HepG2 (cell line): ENCODE data around the gene GNAI2. TPM values are rescaled to one million over a fixed set of nuclear protein-coding genes. Genes with fewer than 3 reads are reported as not detected.

Source experiments
- CBFB ChIP-seq: sonication (generic); formaldehyde crosslinking; IDR thresholded peaks from 2 replicates; pipeline ENCODE4 v1.4.0; 2020; ENCODE audit warnings: missing genetic modification reagents
- CREM ChIP-seq, 2 experiments: sonication (generic) in 1 of 2; formaldehyde crosslinking in 1 of 2; IDR thresholded peaks; 2 replicates each; pipeline versions ENCODE4 v1.4.0 to v1.6.1; 2016 to 2020; ENCODE audit warnings: antibody characterized with exemption in 1 of 2, mild to moderate bottlenecking in 1 of 2, missing genetic modification reagents in 1 of 2
- DRAP1 ChIP-seq: IDR thresholded peaks from 2 replicates; pipeline ENCODE4 v1.6.1; 2016; ENCODE audit warnings: missing genetic modification reagents, missing compliant biosample characterization
- FOXP4 ChIP-seq: sonication (generic); formaldehyde crosslinking; IDR thresholded peaks from 2 replicates; pipeline ENCODE4 v1.4.0; 2020; ENCODE audit warnings: missing genetic modification reagents
- GATAD2A ChIP-seq: IDR thresholded peaks from 2 replicates; pipeline ENCODE4 v1.6.1; 2016
- HOXA5 ChIP-seq: sonication (generic); formaldehyde crosslinking; IDR thresholded peaks from 2 replicates; pipeline ENCODE4 v1.4.0; 2020; ENCODE audit warnings: missing genetic modification reagents
- HOXA9 ChIP-seq: sonication (generic); formaldehyde crosslinking; IDR thresholded peaks from 2 replicates; pipeline ENCODE4 v1.8.1; 2022; ENCODE audit warnings: missing genetic modification reagents, mild to moderate bottlenecking, moderate library complexity, borderline replicate concordance
- ISL2 ChIP-seq: sonication (generic); formaldehyde crosslinking; IDR thresholded peaks from 2 replicates; pipeline ENCODE4 v1.5.0; 2020; ENCODE audit warnings: missing genetic modification reagents
- KDM5A ChIP-seq: fragments of 200-600 bp; sonication (generic); IDR thresholded peaks from 2 replicates; pipeline ENCODE4 v1.7.0; 2018; ENCODE audit warnings: antibody characterized with exemption, mild to moderate bottlenecking, low read length, borderline replicate concordance
- KLF6 ChIP-seq: IDR thresholded peaks from 2 replicates; pipeline ENCODE4 v1.8.0; 2016; ENCODE audit warnings: missing biosample characterization, missing genetic modification reagents
- NPAS2 ChIP-seq: sonication (generic); formaldehyde crosslinking; IDR thresholded peaks from 2 replicates; pipeline ENCODE4 v1.8.0; 2022; ENCODE audit warnings: mild to moderate bottlenecking, missing genetic modification reagents, borderline replicate concordance
- PHF8 ChIP-seq: sonication (generic); formaldehyde crosslinking; IDR thresholded peaks from 2 replicates; pipeline ENCODE4 v1.5.0; 2020; ENCODE audit warnings: missing genetic modification reagents
- REPIN1 ChIP-seq: sonication (generic); formaldehyde crosslinking; IDR thresholded peaks from 2 replicates; pipeline ENCODE4 v1.8.0; 2022; ENCODE audit warnings: missing genetic modification reagents, low read depth, mild to moderate bottlenecking, borderline replicate concordance
- TAF1 ChIP-seq: sonication (generic); formaldehyde crosslinking; IDR thresholded peaks from 2 replicates; pipeline ENCODE4 v1.4.0; 2020; ENCODE audit warnings: missing genetic modification reagents
- TARDBP ChIP-seq: sonication (generic); formaldehyde crosslinking; IDR thresholded peaks from 2 replicates; pipeline ENCODE4 v1.8.0; 2022; ENCODE audit warnings: mild to moderate bottlenecking, missing genetic modification reagents
- TEAD2 ChIP-seq: sonication (generic); formaldehyde crosslinking; IDR thresholded peaks from 2 replicates; pipeline ENCODE4 v1.9.0; 2021; ENCODE audit warnings: missing genetic modification reagents
- TOPORS ChIP-seq: sonication (generic); formaldehyde crosslinking; IDR thresholded peaks from 2 replicates; pipeline ENCODE4 v1.8.0; 2023; ENCODE audit warnings: mild to moderate bottlenecking, missing genetic modification reagents
- ZNF17 ChIP-seq: sonication (generic); formaldehyde crosslinking; IDR thresholded peaks from 2 replicates; pipeline ENCODE4 v1.5.0; 2020; ENCODE audit warnings: mild to moderate bottlenecking, missing genetic modification reagents
- ZNF232 ChIP-seq: sonication (generic); formaldehyde crosslinking; IDR thresholded peaks from 2 replicates; pipeline ENCODE4 v1.4.0; 2020; ENCODE audit warnings: missing genetic modification reagents, borderline replicate concordance
- ZNF296 ChIP-seq: sonication (generic); formaldehyde crosslinking; conservative IDR thresholded peaks from 2 replicates; pipeline ENCODE4 v1.5.0; 2020; ENCODE audit warnings: mild to moderate bottlenecking, missing genetic modification reagents
- ZNF770 ChIP-seq: sonication (generic); formaldehyde crosslinking; IDR thresholded peaks from 2 replicates; pipeline ENCODE4 v1.5.0; 2020; ENCODE audit warnings: mild to moderate bottlenecking, missing genetic modification reagents
- ZSCAN12 ChIP-seq: sonication (generic); formaldehyde crosslinking; IDR thresholded peaks from 2 replicates; pipeline ENCODE4 v1.9.0; 2021; ENCODE audit warnings: mild to moderate bottlenecking, missing genetic modification reagents
- polyA plus RNA-seq, 8 experiments: library from polyadenylated mRNA; depleted of rRNA in 3 of 8; stranded (reverse) in 7 of 8; unstranded in 1 of 8; fragments of >200 nt; fragmentation: Illumina TruSeq in 4 of 8; extraction: Trizol in 4 of 8; gene quantifications; 2 replicates each; pipeline versions ENCODE4 v1.2.1 to v1.2.3, GENCODE V29; 2011 to 2016; ENCODE audit warnings: low read depth in 4 of 8, missing spikeins in 1 of 8, mixed read lengths in 1 of 8; ENCODE audit not compliant: insufficient read depth in 1 of 8
- total RNA-seq, 5 experiments: library from RNA; depleted of rRNA; stranded (reverse); fragments of >200 nt; fragmentation: Illumina TruSeq; extraction: Trizol; gene quantifications; 2 replicates each; pipeline ENCODE4 v1.2.3, GENCODE V29; 2016; ENCODE audit warnings: low read depth in 1 of 5
- TF ChIP-seq, protein P1 (sequence below): fragments of 450-650 bp; IDR thresholded peaks from 2 replicates; pipeline ENCODE4 v1.6.1; 2017
- TF ChIP-seq, protein P2 (sequence below): sonication (generic); formaldehyde crosslinking; IDR thresholded peaks from 2 replicates; pipeline ENCODE4 v1.4.0; 2020; ENCODE audit warnings: missing genetic modification reagents

GNAI2 gene
- total and polyA plus RNA-seq, 2 of the 13 experiments (the other 11 are each of a cell fraction or from before 2014, with no cell fraction given): 51.1 to 66.2 TPM

DNA sequence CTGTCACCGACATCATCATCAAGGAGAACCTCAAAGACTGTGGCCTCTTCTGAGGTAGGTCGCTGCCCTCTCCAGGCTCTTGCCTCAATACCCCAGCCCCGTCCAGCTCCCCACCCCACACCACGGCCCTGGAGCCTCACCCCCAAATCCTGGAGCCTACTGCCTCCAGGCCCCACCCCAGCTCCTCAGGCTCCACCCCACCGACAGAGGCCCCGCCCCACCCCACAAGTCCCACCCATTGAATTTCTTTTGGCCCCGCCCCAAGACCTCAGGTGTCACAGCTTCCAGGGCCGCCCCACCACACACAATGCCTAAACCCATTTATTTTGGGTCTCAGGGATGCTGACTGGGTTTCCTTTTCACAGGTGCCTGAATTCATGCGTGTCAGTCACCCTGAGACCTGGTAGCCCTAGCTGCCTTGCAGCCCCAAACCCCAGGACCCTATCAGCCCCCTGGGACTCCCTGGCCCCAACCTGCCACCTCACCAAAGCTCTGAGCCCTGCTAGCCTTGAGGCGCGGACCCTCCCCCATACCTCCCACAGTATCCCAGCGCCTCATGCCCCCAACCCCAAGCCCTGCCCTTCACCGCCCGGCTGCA, 41.0 kb upstream of the GNAI2 start (continued):
- TF ChIP-seq TOPORS (CRISPR knock-in tag) (no peak), TAF1 (CRISPR knock-in tag) (no peak), GATAD2A (CRISPR knock-in tag) (peak; percentile 3; the same call in 1 of the 2 replicates), ZNF296 (CRISPR knock-in tag) (no peak), FOXP4 (no peak), TARDBP (CRISPR knock-in tag) (no peak), KLF6 (CRISPR knock-in tag) (0 out of 2 replicates have a peak, but pooled peaks have one; percentile 4), KDM5A (no peak), ZSCAN12 (CRISPR knock-in tag) (no peak), HOXA9 (CRISPR knock-in tag) (no peak), TEAD2 (no peak), ZNF770 (CRISPR knock-in tag) (peak; percentile 14; the same call in 1 of the 2 replicates), DRAP1 (0 out of 2 replicates have a peak, but pooled peaks have one; percentile 48), CBFB (CRISPR knock-in tag) (no peak), CREM (IDR thresholded peaks at IDR 0.05) (no peak), CREM (CRISPR knock-in tag; IDR thresholded peaks at IDR 0.05) (no peak), PHF8 (CRISPR knock-in tag) (no peak), ZNF232 (CRISPR knock-in tag) (no peak), NPAS2 (CRISPR knock-in tag) (no peak), HOXA5 (CRISPR knock-in tag) (no peak), ISL2 (peak; percentile 15; the same call in 1 of the 2 replicates), ZNF17 (no peak), REPIN1 (CRISPR knock-in tag) (peak; percentile 10; the same call in 1 of the 2 replicates)
- TF ChIP-seq, protein P1, sequence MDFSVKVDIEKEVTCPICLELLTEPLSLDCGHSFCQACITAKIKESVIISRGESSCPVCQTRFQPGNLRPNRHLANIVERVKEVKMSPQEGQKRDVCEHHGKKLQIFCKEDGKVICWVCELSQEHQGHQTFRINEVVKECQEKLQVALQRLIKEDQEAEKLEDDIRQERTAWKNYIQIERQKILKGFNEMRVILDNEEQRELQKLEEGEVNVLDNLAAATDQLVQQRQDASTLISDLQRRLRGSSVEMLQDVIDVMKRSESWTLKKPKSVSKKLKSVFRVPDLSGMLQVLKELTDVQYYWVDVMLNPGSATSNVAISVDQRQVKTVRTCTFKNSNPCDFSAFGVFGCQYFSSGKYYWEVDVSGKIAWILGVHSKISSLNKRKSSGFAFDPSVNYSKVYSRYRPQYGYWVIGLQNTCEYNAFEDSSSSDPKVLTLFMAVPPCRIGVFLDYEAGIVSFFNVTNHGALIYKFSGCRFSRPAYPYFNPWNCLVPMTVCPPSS: no peak
- TF ChIP-seq, protein P2, sequence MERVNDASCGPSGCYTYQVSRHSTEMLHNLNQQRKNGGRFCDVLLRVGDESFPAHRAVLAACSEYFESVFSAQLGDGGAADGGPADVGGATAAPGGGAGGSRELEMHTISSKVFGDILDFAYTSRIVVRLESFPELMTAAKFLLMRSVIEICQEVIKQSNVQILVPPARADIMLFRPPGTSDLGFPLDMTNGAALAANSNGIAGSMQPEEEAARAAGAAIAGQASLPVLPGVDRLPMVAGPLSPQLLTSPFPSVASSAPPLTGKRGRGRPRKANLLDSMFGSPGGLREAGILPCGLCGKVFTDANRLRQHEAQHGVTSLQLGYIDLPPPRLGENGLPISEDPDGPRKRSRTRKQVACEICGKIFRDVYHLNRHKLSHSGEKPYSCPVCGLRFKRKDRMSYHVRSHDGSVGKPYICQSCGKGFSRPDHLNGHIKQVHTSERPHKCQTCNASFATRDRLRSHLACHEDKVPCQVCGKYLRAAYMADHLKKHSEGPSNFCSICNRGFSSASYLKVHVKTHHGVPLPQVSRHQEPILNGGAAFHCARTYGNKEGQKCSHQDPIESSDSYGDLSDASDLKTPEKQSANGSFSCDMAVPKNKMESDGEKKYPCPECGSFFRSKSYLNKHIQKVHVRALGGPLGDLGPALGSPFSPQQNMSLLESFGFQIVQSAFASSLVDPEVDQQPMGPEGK: no peak
